Measurements from ENCODE around the gene SNX9.
"Not testable (repeated sequence)": the region's sequence is repeated elsewhere in the genome, so short reads cannot be mapped to it uniquely, and the experiment has no call there.

SNX9 gene

DNA sequence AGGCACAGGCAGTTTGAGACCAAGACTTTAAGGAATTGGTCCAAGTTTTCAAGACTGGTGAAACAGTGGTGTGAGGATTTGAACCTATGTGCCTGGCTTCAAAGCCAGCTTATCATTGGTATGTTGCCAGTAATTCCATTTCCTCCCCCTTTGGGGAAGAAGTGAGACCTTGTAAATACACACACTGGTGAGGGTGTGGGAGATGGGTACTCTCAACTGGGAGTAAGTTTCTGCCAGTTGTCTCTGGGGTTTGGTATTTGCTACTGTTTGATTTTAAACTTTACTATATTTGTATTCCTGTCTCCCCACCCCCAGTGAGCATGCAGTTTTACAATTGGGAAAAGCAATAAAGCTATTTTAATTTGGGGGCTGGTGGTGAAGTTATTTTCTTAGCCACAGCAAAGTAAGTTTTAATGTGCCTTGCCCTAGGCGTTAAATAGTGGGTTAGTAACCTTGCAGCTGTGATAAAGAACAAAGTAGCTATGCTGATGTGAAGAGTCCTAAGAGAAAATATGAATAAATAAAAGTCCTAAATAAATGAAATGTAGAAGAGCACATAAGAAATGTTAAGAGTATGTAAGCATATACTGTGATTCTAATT is 31.0 kb downstream of the SNX9 start:
- Mint-ChIP-seq H3K36me3 (ENCODE audit: low read depth) (peaks cover 24% of the 10 kb centered on the region), H3K27me3 (ENCODE audit: low read depth) (no peaks in the 10 kb centered on the region), H3K4me3 (no peak overlapping the region), H3K9me3 (peaks cover 21% of the 10 kb centered on the region), H3K27ac (no peak overlapping the region), H3K4me1 (peaks cover 14% of the 10 kb centered on the region)
- TF ChIP-seq, protein P1, sequence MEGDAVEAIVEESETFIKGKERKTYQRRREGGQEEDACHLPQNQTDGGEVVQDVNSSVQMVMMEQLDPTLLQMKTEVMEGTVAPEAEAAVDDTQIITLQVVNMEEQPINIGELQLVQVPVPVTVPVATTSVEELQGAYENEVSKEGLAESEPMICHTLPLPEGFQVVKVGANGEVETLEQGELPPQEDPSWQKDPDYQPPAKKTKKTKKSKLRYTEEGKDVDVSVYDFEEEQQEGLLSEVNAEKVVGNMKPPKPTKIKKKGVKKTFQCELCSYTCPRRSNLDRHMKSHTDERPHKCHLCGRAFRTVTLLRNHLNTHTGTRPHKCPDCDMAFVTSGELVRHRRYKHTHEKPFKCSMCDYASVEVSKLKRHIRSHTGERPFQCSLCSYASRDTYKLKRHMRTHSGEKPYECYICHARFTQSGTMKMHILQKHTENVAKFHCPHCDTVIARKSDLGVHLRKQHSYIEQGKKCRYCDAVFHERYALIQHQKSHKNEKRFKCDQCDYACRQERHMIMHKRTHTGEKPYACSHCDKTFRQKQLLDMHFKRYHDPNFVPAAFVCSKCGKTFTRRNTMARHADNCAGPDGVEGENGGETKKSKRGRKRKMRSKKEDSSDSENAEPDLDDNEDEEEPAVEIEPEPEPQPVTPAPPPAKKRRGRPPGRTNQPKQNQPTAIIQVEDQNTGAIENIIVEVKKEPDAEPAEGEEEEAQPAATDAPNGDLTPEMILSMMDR (IDR thresholded peaks at IDR 0.05; ENCODE audit: unreplicated experiment in 3 of 3) = no peak

DNA sequence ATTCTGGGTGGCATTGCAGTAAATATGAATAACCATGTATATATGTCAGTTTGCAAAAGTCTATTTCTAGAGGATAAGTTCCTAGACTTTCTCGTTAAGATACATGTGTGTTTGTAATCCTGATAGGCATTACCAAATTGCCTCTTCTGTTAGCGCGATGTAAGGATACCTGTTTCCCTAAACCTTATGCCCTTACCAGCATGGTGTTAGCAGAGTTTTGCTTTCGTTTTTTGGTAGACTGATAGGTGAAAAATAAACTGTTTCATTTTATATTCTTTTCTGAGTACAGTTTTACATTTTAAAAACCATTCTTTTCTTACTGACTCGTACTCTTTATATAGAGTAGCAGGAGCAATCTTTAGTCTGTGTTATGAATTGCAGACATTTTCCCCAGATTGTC is 32.3 kb downstream of the SNX9 start:
- Mint-ChIP-seq H3K9me3 (peaks cover 17% of the 10 kb centered on the region), H3K4me3 (no peak overlapping the region), H3K36me3 (ENCODE audit: low read depth) (peaks cover 21% of the 10 kb centered on the region), H3K27ac (no peak overlapping the region), H3K4me1 (peaks cover 10% of the 10 kb centered on the region), H3K27me3 (ENCODE audit: low read depth) (no peaks in the 10 kb centered on the region)
- TF ChIP-seq, protein P1 (IDR thresholded peaks at IDR 0.05; ENCODE audit: unreplicated experiment in 3 of 3) = no peak

DNA sequence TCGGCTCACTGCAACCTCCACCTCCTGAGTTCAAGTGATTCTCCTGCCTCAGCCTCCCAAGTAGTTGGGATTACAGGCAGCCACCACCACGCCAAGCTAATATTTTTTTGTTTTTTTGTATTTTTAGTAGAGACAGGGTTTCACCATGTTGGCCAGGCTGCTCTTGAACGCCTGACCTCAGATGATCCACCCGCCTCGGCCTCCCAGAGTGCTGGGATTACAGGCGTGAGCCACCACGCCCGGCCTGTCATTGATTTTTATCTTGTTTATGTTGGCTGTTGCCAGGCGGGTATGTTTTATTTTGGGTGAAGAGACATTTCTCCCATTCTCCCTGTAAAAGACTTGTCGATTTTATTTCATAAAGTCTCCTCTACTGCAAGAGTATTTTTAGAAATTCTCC is 32.8 kb downstream of the SNX9 start:
- Mint-ChIP-seq H3K4me1 (peaks cover 14% of the 10 kb centered on the region), H3K9me3 (peaks cover 17% of the 10 kb centered on the region), H3K36me3 (ENCODE audit: low read depth) (peaks cover 21% of the 10 kb centered on the region)
- not testable (repeated sequence) for H3K4me3 Mint-ChIP-seq; H3K27me3 Mint-ChIP-seq (ENCODE audit: low read depth); H3K27ac Mint-ChIP-seq

- not testable (repeated sequence) for H3K4me3 Mint-ChIP-seq; H3K27me3 Mint-ChIP-seq (ENCODE audit: low read depth); H3K27ac Mint-ChIP-seq; H3K9me3 Mint-ChIP-seq; H3K36me3 Mint-ChIP-seq (ENCODE audit: low read depth)
- peaks cover 38% of the 10 kb centered on the region for H3K4me1 Mint-ChIP-seq
Measured at GRCh38 chr6:157858664-157859063, 35.6 kb downstream of the SNX9 start.

GRCh38 chr6:157859775-157860504 is 36.9 kb downstream of the SNX9 start:
- peaks cover 5% of the 10 kb centered on the region for H3K36me3 Mint-ChIP-seq (ENCODE audit: low read depth)
- no peak overlapping the region for H3K4me3 Mint-ChIP-seq
- H3K9me3 Mint-ChIP-seq = peaks cover under 1% of the 10 kb centered on the region
- H3K27ac Mint-ChIP-seq = peak overlapping the region in 2 of 3 experiments; percentile 30 to 65
- H3K27me3 Mint-ChIP-seq (ENCODE audit: low read depth) = no peaks in the 10 kb centered on the region
- H3K4me1 Mint-ChIP-seq = peaks cover 38% of the 10 kb centered on the region
- TF ChIP-seq, protein P1 (IDR thresholded peaks at IDR 0.05; ENCODE audit: unreplicated experiment in 3 of 3) = no peak

- Mint-ChIP-seq H3K36me3 (ENCODE audit: low read depth) (peaks cover 3% of the 10 kb centered on the region), H3K4me3 (peak overlapping the region in 1 of 3 experiments; percentile 2), H3K9me3 (no peaks in the 10 kb centered on the region), H3K27ac (peak overlapping the region; percentile 3 to 65 (median 30)), H3K4me1 (peaks cover 38% of the 10 kb centered on the region), H3K27me3 (ENCODE audit: low read depth) (no peaks in the 10 kb centered on the region)
- TF ChIP-seq, protein P1 (IDR thresholded peaks at IDR 0.05; ENCODE audit: unreplicated experiment in 3 of 3) = no peak
Measured at GRCh38 chr6:157860505-157860991, 37.5 kb downstream of the SNX9 start.

DNA sequence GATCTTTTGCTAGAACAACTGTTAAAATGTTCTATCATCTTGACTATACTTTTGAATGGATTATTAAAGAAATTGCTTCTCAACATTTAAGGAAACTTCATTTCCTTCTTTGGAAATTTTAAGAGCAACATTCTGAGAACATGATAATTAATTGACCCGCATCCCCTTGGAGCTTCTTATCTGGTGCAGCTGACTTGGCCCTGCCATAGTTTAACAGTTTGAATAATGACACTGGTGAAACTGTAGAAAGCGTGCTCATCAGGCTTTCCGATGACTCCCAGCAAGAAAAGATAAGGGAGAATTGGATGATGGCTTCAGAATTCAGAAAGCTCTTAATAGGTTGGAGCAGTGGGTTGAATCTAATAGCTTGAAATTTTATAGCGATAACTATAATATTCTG is 38.1 kb downstream of the SNX9 start:
- H3K36me3 Mint-ChIP-seq (ENCODE audit: low read depth) = peaks cover 3% of the 10 kb centered on the region
- peak overlapping the region; percentile 32 to 66 (median 56) for H3K27ac Mint-ChIP-seq
- no peaks in the 10 kb centered on the region for H3K9me3 Mint-ChIP-seq
- no peak overlapping the region for H3K4me3 Mint-ChIP-seq
- H3K27me3 Mint-ChIP-seq (ENCODE audit: low read depth) = no peaks in the 10 kb centered on the region
- TF ChIP-seq, protein P1 (IDR thresholded peaks at IDR 0.05; ENCODE audit: unreplicated experiment in 3 of 3) = no peak
- H3K4me1 Mint-ChIP-seq = peaks cover 38% of the 10 kb centered on the region

Data from nephron (organoid).